Panc1 (cell line): ENCODE data around the gene CMIP. TPM values are rescaled to one million over a fixed set of nuclear protein-coding genes. Genes with fewer than 3 reads are reported as not detected.

ENCODE experiments used
- ATAC-seq: fragments of 200-7000 bp; cut with Tn5 transposase; 2 replicates; pipeline ENCODE4 v1.9.1; 2020; ENCODE audit warnings: mild to moderate bottlenecking, moderate library complexity
- BruUV-seq: library from RNA; stranded (reverse); fragments of 400-500 nt; replicated peaks from 2 replicates; lab custom pipeline; 2021; lab: Mats Ljungman, UMichigan
- CTCF ChIA-PET: fragments of 300-600 bp; sonication (Branson Sonifier 250); formaldehyde crosslinking; loops from one replicate; lab custom pipeline; 2022; ENCODE audit warnings: antibody characterized with exemption; lab: Charles Lee
- POLR2A ChIA-PET: fragments of 300-600 bp; sonication (Branson Sonifier 250); formaldehyde crosslinking; loops from one replicate; lab custom pipeline; 2022; ENCODE audit warnings: antibody characterized with exemption; lab: Charles Lee
- DNase-seq: peaks from one replicate; pipeline ENCODE4 v3.0.0-alpha.2; 2010; ENCODE audit warnings: low read depth, low spot score
- H3K27ac ChIP-seq: 2 replicates; pipeline ENCODE4 v1.5.1; 2011; ENCODE audit warnings: mild to moderate bottlenecking, low read length, inconsistent platforms
- H3K27me3 ChIP-seq: fragments of 200-500 bp; sonication (Bioruptor generic); 2 replicates; pipeline ENCODE4 v1.6.0; 2014; ENCODE audit warnings: low read length, inconsistent platforms; ENCODE audit not compliant: control insufficient read depth, insufficient read depth
- H3K36me3 ChIP-seq: fragments of 200-500 bp; sonication (Bioruptor generic); 2 replicates; pipeline ENCODE4 v1.5.1; 2014; ENCODE audit warnings: inconsistent platforms, mild to moderate bottlenecking, low read length, moderate library complexity; ENCODE audit not compliant: control insufficient read depth, insufficient read depth
- H3K4me1 ChIP-seq: 2 replicates; pipeline ENCODE4 v1.5.1; 2011; ENCODE audit warnings: inconsistent platforms, mild to moderate bottlenecking, low read length, moderate library complexity; ENCODE audit not compliant: control insufficient read depth, insufficient read depth
- H3K4me3 ChIP-seq, 2 experiments: 2 replicates each; pipeline ENCODE4 v1.5.1; 2011 to 2012; ENCODE audit warnings: low read depth in 2 of 2, low read length in 2 of 2, mild to moderate bottlenecking in 2 of 2, inconsistent platforms in 1 of 2, moderate library complexity in 1 of 2
- H3K9me3 ChIP-seq: fragments of 200-500 bp; sonication (Bioruptor generic); 2 replicates; pipeline ENCODE4 v1.5.1; 2014; ENCODE audit warnings: low read depth, mild to moderate bottlenecking, inconsistent platforms, low read length, moderate library complexity; ENCODE audit not compliant: control insufficient read depth, insufficient read depth
- CTCF ChIP-seq: fragments of 450-650 bp; IDR thresholded peaks from 2 replicates; pipeline ENCODE4 v1.5.1; 2017; ENCODE audit warnings: mild to moderate bottlenecking
- POLR2AphosphoS5 ChIP-seq: IDR thresholded peaks from 2 replicates; pipeline ENCODE4 v1.6.1; 2012; ENCODE audit warnings: mild to moderate bottlenecking, low read depth, low read length, moderate library complexity
- SIN3A ChIP-seq: IDR thresholded peaks from 2 replicates; pipeline ENCODE4 v1.6.1; 2012; ENCODE audit warnings: low read depth, mild to moderate bottlenecking, low read length, moderate library complexity, borderline replicate concordance; ENCODE audit not compliant: insufficient read depth
- TCF7L2 ChIP-seq: IDR thresholded peaks from 2 replicates; pipeline ENCODE4 v1.6.1; 2011; ENCODE audit warnings: mild to moderate bottlenecking, low read depth, low read length, inconsistent platforms
- in situ Hi-C: cut with HindIII; loops from 2 replicates; pipeline ENCODE4 v1.10.0; 2016; ENCODE audit warnings: low sequenced_read_pairs, low pct_unique_long_range_greater_than_20kb
- intact Hi-C: fragments of 100-400 bp; cut with micrococcal nuclease; formaldehyde crosslinking; loops from one replicate; pipeline ENCODE4 v1.10.0; 2022; ENCODE audit not compliant: unreplicated experiment
- total RNA-seq: library from RNA; stranded (reverse); gene quantifications from one replicate; pipeline ENCODE4 v1.2.1, GENCODE V29; 2021; ENCODE audit not compliant: unreplicated experiment
- TF ChIP-seq, protein P1 (sequence below), 2 experiments: IDR thresholded peaks; 2 replicates each; pipeline ENCODE4 v1.6.1; 2011 to 2012; ENCODE audit warnings: low read depth in 2 of 2, control low read depth in 1 of 2, low read length in 1 of 2, mild to moderate bottlenecking in 1 of 2, moderate library complexity in 1 of 2; ENCODE audit not compliant: insufficient read depth in 1 of 2

Gene CMIP
- total RNA-seq, 1 experiment from 2014 or later = 49.7 TPM

DNA sequence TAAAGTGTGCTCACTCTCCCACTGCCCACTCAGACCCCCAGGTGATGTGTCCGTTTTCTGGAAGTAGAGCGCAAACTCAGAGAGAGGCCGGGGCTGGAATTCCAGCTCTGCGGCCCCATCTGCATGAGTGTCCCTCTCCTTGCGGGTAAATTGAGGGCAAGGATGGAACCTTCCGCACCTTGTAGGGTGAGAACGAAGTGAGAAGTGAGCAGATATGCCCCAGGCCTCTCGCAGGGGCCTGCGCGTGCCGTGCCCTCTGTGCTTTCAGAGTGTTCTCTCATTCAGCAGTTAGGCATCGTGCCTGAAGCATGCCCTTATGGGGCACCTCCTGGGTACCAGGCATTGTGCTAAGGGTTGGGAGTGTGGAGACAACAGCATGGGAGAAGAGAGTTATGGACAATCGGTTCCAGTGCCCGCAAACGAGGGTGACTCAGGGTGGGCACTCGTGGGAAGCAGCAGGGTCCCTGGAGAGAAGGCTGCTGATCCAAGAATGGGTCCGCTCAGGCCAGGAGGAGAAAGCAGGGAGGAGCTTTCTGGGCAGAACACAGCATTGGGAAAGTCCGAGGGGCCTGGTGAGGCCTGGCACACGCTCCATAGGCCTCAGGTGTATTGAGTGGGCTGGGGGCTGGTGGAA lies 23.8 kb downstream of the CMIP start:
- no peak overlapping the region for H3K4me3 ChIP-seq
- ATAC-seq (no peak), DNase-seq (no peak)
- TF ChIP-seq, protein P1, sequence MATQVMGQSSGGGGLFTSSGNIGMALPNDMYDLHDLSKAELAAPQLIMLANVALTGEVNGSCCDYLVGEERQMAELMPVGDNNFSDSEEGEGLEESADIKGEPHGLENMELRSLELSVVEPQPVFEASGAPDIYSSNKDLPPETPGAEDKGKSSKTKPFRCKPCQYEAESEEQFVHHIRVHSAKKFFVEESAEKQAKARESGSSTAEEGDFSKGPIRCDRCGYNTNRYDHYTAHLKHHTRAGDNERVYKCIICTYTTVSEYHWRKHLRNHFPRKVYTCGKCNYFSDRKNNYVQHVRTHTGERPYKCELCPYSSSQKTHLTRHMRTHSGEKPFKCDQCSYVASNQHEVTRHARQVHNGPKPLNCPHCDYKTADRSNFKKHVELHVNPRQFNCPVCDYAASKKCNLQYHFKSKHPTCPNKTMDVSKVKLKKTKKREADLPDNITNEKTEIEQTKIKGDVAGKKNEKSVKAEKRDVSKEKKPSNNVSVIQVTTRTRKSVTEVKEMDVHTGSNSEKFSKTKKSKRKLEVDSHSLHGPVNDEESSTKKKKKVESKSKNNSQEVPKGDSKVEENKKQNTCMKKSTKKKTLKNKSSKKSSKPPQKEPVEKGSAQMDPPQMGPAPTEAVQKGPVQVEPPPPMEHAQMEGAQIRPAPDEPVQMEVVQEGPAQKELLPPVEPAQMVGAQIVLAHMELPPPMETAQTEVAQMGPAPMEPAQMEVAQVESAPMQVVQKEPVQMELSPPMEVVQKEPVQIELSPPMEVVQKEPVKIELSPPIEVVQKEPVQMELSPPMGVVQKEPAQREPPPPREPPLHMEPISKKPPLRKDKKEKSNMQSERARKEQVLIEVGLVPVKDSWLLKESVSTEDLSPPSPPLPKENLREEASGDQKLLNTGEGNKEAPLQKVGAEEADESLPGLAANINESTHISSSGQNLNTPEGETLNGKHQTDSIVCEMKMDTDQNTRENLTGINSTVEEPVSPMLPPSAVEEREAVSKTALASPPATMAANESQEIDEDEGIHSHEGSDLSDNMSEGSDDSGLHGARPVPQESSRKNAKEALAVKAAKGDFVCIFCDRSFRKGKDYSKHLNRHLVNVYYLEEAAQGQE (IDR thresholded peaks at IDR 0.05; ENCODE audit: insufficient read depth in 1 of 2, low read depth in 2 of 2, low read length in 1 of 2) = no peak
- TF ChIP-seq POLR2AphosphoS5 (no peak), SIN3A (no peak), TCF7L2 (no peak), CTCF (no peak)
- peaks cover 3% of the 10 kb centered on the region; the same call in 1 of the 2 replicates for H3K4me1 ChIP-seq
- intact Hi-C loops (no loop called here), in situ Hi-C loops (no loop called here)
- POLR2A ChIA-PET = no interaction called here
- no peaks in the 10 kb centered on the region for H3K36me3 ChIP-seq
- no peaks in the 10 kb centered on the region for H3K27me3 ChIP-seq
- CTCF ChIA-PET = no interaction called here
- BruUV-seq = no TSS peak
- H3K9me3 ChIP-seq = no peaks in the 10 kb centered on the region
- no peak overlapping the region for H3K27ac ChIP-seq

- intact Hi-C loops (no loop called here), in situ Hi-C loops (no loop called here)
- ATAC-seq (no peak), DNase-seq (no peak)
- ChIA-PET CTCF (no interaction called here), POLR2A (no interaction called here)
- Histone ChIP-seq H3K9me3 (no peaks in the 10 kb centered on the region), H3K4me3 (no peak overlapping the region), H3K4me1 (peaks cover 6% of the 10 kb centered on the region; the same call in 1 of the 2 replicates), H3K27ac (no peak overlapping the region), H3K27me3 (no peaks in the 10 kb centered on the region), H3K36me3 (no peaks in the 10 kb centered on the region)
- TF ChIP-seq CTCF (no peak), TCF7L2 (no peak), POLR2AphosphoS5 (no peak)
- BruUV-seq = no TSS peak
These were observed 24.6 kb downstream of the CMIP start for GRCh38 chr16:81469183-81469677.
